HepG2 (cell line): ENCODE data around the gene DDC. TPM values are rescaled to one million over a fixed set of nuclear protein-coding genes. Genes with fewer than 3 reads are reported as not detected.

Experiments used
- HNRNPLL ChIP-seq: fragments of 200-400 bp; formaldehyde crosslinking; IDR thresholded peaks from 2 replicates; pipeline ENCODE4 v1.6.1; 2017; ENCODE audit warnings: mild to moderate bottlenecking, low read depth, low read length; ENCODE audit not compliant: poor library complexity, severe bottlenecking
- MED1 ChIP-seq: sonication (generic); formaldehyde crosslinking; IDR thresholded peaks from 2 replicates; pipeline ENCODE4 v1.4.0; 2020; ENCODE audit warnings: missing genetic modification reagents
- MIER3 ChIP-seq: IDR thresholded peaks from 2 replicates; pipeline ENCODE4 v1.6.1; 2016; ENCODE audit warnings: missing compliant biosample characterization, borderline replicate concordance
- NKX3-1 ChIP-seq: sonication (generic); formaldehyde crosslinking; IDR thresholded peaks from 2 replicates; pipeline ENCODE4 v1.5.0; 2020; ENCODE audit warnings: missing genetic modification reagents
- PLRG1 ChIP-seq: fragments of 450-650 bp; conservative IDR thresholded peaks from 2 replicates; pipeline ENCODE4 v1.6.1; 2016
- SMARCE1 ChIP-seq: fragments of 450-650 bp; IDR thresholded peaks from 2 replicates; pipeline ENCODE4 v1.6.1; 2017; ENCODE audit warnings: borderline replicate concordance
- ZBTB8A ChIP-seq: sonication (generic); formaldehyde crosslinking; IDR thresholded peaks from 2 replicates; pipeline ENCODE4 v1.4.0; 2020; ENCODE audit warnings: mild to moderate bottlenecking, low read depth, missing genetic modification reagents, borderline replicate concordance
- ZFY ChIP-seq: sonication (generic); formaldehyde crosslinking; IDR thresholded peaks from 2 replicates; pipeline ENCODE4 v1.4.0; 2020; ENCODE audit warnings: missing genetic modification reagents
- ZNF253 ChIP-seq: sonication (generic); formaldehyde crosslinking; IDR thresholded peaks from 2 replicates; pipeline ENCODE4 v1.8.0; 2022; ENCODE audit warnings: mild to moderate bottlenecking, missing genetic modification reagents, borderline replicate concordance
- ZNF329 ChIP-seq: sonication (generic); formaldehyde crosslinking; IDR thresholded peaks from 2 replicates; pipeline ENCODE4 v1.9.0; 2021; ENCODE audit warnings: low read depth, mild to moderate bottlenecking, missing genetic modification reagents
- ZNF337 ChIP-seq: sonication (generic); formaldehyde crosslinking; IDR thresholded peaks from 2 replicates; pipeline ENCODE4 v1.5.1; 2020; ENCODE audit warnings: missing genetic modification reagents, low read depth, mild to moderate bottlenecking, borderline replicate concordance
- ZNF343 ChIP-seq: sonication (generic); formaldehyde crosslinking; IDR thresholded peaks from 2 replicates; pipeline ENCODE4 v1.4.0; 2020; ENCODE audit warnings: mild to moderate bottlenecking, missing genetic modification reagents
- ZNF564 ChIP-seq: sonication (generic); formaldehyde crosslinking; IDR thresholded peaks from 2 replicates; pipeline ENCODE4 v1.8.1; 2023; ENCODE audit warnings: mild to moderate bottlenecking, missing genetic modification reagents
- ZSCAN12 ChIP-seq: sonication (generic); formaldehyde crosslinking; IDR thresholded peaks from 2 replicates; pipeline ENCODE4 v1.9.0; 2021; ENCODE audit warnings: mild to moderate bottlenecking, missing genetic modification reagents
- ZSCAN9 ChIP-seq: IDR thresholded peaks from 2 replicates; pipeline ENCODE4 v1.6.1; 2016; ENCODE audit warnings: borderline replicate concordance
- polyA plus RNA-seq, 8 experiments: library from polyadenylated mRNA; depleted of rRNA in 3 of 8; stranded (reverse) in 7 of 8; unstranded in 1 of 8; fragments of >200 nt; fragmentation: Illumina TruSeq in 4 of 8; extraction: Trizol in 4 of 8; gene quantifications; 2 replicates each; pipeline versions ENCODE4 v1.2.1 to v1.2.3, GENCODE V29; 2011 to 2016; ENCODE audit warnings: low read depth in 4 of 8, missing spikeins in 1 of 8, mixed read lengths in 1 of 8; ENCODE audit not compliant: insufficient read depth in 1 of 8
- total RNA-seq, 5 experiments: library from RNA; depleted of rRNA; stranded (reverse); fragments of >200 nt; fragmentation: Illumina TruSeq; extraction: Trizol; gene quantifications; 2 replicates each; pipeline ENCODE4 v1.2.3, GENCODE V29; 2016; ENCODE audit warnings: low read depth in 1 of 5
- TF ChIP-seq, protein P1 (sequence below): sonication (generic); formaldehyde crosslinking; IDR thresholded peaks from 2 replicates; pipeline ENCODE4; 2020; ENCODE audit warnings: missing genetic modification reagents, mild to moderate bottlenecking, borderline replicate concordance
- TF ChIP-seq, protein P2 (sequence below): IDR thresholded peaks from 2 replicates; pipeline ENCODE4 v1.6.1; 2016; ENCODE audit warnings: mild to moderate bottlenecking, missing biosample characterization, missing genetic modification reagents
- TF ChIP-seq, protein P3 (sequence below): sonication (generic); formaldehyde crosslinking; IDR thresholded peaks from 2 replicates; pipeline ENCODE4 v1.4.0; 2020; ENCODE audit warnings: missing genetic modification reagents
- TF ChIP-seq, protein P4 (sequence below): sonication (generic); formaldehyde crosslinking; IDR thresholded peaks from 2 replicates; pipeline ENCODE4 v1.5.1; 2020; ENCODE audit warnings: mild to moderate bottlenecking, missing genetic modification reagents, borderline replicate concordance
- TF ChIP-seq, protein P5 (sequence below): IDR thresholded peaks from 2 replicates; pipeline ENCODE4 v1.6.1; 2018; ENCODE audit warnings: missing genetic modification reagents, mild to moderate bottlenecking, missing compliant biosample characterization
- TF ChIP-seq, protein P6 (sequence below): sonication (generic); formaldehyde crosslinking; IDR thresholded peaks from 2 replicates; pipeline ENCODE4 v1.5.0; 2020; ENCODE audit warnings: missing genetic modification reagents
- TF ChIP-seq, protein P7 (sequence below): sonication (generic); formaldehyde crosslinking; conservative IDR thresholded peaks from 2 replicates; pipeline ENCODE4 v1.8.0; 2022; ENCODE audit warnings: low read depth, missing genetic modification reagents

The DDC gene
- total and polyA plus RNA-seq, 2 of the 13 experiments (the other 11 are each of a cell fraction or from before 2014, with no cell fraction given), result 11.7 to 93.3 TPM

DNA sequence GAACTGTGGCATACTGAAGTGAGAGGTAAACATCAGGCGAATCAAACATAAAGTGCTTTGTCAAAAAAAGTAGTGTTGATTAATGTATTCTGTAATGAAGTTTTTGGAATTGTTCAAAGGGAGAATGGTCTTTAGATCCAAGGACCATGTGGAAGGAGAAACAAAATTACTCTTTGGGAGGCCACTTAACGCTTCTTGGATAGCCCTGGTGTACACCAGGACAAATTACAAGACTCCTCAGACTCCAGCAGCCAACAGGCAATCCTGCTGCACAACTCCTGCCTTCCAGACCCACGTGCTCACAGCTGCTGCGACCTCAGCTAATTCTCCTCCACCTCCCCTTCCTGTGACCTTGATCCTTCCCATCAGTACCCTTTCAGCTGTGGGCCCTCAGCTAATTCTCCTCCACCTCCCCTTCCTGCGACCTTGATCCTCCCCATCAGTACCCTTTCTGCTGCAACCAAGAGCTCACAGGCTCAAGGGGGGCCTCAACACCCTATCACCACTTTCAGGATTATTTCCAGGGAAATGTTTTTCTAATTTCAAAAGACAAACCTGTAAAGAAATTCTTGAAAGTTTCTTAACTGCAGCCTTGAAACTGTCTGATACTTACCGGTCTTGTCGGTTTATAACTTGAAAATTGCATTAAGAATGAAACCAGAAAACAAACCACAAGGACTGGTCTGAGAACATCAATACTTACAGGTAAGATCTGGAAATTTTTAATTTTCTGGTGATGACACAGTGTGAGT, 29.7 kb upstream of the DDC start (continued):
- TF ChIP-seq, protein P1, sequence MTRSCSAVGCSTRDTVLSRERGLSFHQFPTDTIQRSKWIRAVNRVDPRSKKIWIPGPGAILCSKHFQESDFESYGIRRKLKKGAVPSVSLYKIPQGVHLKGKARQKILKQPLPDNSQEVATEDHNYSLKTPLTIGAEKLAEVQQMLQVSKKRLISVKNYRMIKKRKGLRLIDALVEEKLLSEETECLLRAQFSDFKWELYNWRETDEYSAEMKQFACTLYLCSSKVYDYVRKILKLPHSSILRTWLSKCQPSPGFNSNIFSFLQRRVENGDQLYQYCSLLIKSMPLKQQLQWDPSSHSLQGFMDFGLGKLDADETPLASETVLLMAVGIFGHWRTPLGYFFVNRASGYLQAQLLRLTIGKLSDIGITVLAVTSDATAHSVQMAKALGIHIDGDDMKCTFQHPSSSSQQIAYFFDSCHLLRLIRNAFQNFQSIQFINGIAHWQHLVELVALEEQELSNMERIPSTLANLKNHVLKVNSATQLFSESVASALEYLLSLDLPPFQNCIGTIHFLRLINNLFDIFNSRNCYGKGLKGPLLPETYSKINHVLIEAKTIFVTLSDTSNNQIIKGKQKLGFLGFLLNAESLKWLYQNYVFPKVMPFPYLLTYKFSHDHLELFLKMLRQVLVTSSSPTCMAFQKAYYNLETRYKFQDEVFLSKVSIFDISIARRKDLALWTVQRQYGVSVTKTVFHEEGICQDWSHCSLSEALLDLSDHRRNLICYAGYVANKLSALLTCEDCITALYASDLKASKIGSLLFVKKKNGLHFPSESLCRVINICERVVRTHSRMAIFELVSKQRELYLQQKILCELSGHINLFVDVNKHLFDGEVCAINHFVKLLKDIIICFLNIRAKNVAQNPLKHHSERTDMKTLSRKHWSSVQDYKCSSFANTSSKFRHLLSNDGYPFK (CRISPR knock-in tag), result no peak
- TF ChIP-seq NKX3-1 (CRISPR knock-in tag), result no peak
- TF ChIP-seq ZNF337 (CRISPR knock-in tag), result no peak
- no peak for TF ChIP-seq HNRNPLL
- no peak for TF ChIP-seq PLRG1
- TF ChIP-seq MED1 (CRISPR knock-in tag), result peak; percentile 72
- TF ChIP-seq, protein P2, sequence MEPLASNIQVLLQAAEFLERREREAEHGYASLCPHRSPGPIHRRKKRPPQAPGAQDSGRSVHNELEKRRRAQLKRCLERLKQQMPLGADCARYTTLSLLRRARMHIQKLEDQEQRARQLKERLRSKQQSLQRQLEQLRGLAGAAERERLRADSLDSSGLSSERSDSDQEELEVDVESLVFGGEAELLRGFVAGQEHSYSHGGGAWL (CRISPR knock-in tag), result no peak
- TF ChIP-seq, protein P3, sequence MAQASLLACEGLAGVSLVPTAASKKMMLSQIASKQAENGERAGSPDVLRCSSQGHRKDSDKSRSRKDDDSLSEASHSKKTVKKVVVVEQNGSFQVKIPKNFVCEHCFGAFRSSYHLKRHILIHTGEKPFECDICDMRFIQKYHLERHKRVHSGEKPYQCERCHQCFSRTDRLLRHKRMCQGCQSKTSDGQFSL (CRISPR knock-in tag), result no peak
- TF ChIP-seq, protein P4, sequence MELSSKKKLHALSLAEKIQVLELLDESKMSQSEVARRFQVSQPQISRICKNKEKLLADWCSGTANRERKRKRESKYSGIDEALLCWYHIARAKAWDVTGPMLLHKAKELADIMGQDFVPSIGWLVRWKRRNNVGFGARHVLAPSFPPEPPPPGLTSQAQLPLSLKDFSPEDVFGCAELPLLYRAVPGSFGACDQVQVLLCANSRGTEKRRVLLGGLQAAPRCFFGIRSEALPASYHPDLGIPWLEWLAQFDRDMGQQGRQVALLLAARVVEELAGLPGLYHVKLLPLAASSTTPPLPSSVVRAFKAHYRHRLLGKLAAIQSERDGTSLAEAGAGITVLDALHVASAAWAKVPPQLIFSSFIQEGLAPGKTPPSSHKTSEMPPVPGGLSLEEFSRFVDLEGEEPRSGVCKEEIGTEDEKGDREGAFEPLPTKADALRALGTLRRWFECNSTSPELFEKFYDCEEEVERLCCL (CRISPR knock-in tag), result no peak
- no peak for TF ChIP-seq ZNF343
- no peak for TF ChIP-seq ZFY (CRISPR knock-in tag)
- TF ChIP-seq ZSCAN9, result no peak
- TF ChIP-seq ZBTB8A (CRISPR knock-in tag), result no peak
- TF ChIP-seq ZNF253 (CRISPR knock-in tag), result no peak
- TF ChIP-seq ZSCAN12 (CRISPR knock-in tag), result no peak
- TF ChIP-seq ZNF329 (CRISPR knock-in tag), result no peak
- no peak for TF ChIP-seq ZNF564 (CRISPR knock-in tag)
- TF ChIP-seq, protein P5, sequence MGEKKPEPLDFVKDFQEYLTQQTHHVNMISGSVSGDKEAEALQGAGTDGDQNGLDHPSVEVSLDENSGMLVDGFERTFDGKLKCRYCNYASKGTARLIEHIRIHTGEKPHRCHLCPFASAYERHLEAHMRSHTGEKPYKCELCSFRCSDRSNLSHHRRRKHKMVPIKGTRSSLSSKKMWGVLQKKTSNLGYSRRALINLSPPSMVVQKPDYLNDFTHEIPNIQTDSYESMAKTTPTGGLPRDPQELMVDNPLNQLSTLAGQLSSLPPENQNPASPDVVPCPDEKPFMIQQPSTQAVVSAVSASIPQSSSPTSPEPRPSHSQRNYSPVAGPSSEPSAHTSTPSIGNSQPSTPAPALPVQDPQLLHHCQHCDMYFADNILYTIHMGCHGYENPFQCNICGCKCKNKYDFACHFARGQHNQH, result 0 out of 2 replicates have a peak, but pooled peaks have one; percentile 34
- TF ChIP-seq, protein P6, sequence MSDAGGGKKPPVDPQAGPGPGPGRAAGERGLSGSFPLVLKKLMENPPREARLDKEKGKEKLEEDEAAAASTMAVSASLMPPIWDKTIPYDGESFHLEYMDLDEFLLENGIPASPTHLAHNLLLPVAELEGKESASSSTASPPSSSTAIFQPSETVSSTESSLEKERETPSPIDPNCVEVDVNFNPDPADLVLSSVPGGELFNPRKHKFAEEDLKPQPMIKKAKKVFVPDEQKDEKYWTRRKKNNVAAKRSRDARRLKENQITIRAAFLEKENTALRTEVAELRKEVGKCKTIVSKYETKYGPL (CRISPR knock-in tag), result no peak
- no peak for TF ChIP-seq MIER3 (CRISPR knock-in tag)
- no peak for TF ChIP-seq SMARCE1
- TF ChIP-seq, protein P7, sequence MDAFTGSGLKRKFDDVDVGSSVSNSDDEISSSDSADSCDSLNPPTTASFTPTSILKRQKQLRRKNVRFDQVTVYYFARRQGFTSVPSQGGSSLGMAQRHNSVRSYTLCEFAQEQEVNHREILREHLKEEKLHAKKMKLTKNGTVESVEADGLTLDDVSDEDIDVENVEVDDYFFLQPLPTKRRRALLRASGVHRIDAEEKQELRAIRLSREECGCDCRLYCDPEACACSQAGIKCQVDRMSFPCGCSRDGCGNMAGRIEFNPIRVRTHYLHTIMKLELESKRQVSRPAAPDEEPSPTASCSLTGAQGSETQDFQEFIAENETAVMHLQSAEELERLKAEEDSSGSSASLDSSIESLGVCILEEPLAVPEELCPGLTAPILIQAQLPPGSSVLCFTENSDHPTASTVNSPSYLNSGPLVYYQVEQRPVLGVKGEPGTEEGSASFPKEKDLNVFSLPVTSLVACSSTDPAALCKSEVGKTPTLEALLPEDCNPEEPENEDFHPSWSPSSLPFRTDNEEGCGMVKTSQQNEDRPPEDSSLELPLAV, result no peak
